Adrenal gland (tissue), 5 donors: Measurements from ENCODE around the gene PHKG2.

Source experiments
- POLR2A ChIP-seq, 2 donors: fragments of 450-650 bp; IDR thresholded peaks; one replicate each; pipeline ENCODE4 v1.6.1; 2017; ENCODE audit warnings: antibody characterized with exemption in 2 of 2, mild to moderate bottlenecking in 2 of 2, moderate library complexity in 1 of 2
- TF ChIP-seq, protein P1 (sequence below), 6 experiments: fragments of 450-650 bp in 4 of 6; fragments of 200-600 bp in 2 of 6; sonication (generic) in 1 of 6; IDR thresholded peaks; 1 replicate in 5 of 6; 2 replicates in 1 of 6; pipeline versions ENCODE4 v1.5.1 to v1.8.0; 2016 to 2021; ENCODE audit warnings: antibody characterized with exemption in 6 of 6, mild to moderate bottlenecking in 2 of 6, moderate library complexity in 1 of 6
- donor health status: DM: no; HTN: no; CAD: no.

DNA sequence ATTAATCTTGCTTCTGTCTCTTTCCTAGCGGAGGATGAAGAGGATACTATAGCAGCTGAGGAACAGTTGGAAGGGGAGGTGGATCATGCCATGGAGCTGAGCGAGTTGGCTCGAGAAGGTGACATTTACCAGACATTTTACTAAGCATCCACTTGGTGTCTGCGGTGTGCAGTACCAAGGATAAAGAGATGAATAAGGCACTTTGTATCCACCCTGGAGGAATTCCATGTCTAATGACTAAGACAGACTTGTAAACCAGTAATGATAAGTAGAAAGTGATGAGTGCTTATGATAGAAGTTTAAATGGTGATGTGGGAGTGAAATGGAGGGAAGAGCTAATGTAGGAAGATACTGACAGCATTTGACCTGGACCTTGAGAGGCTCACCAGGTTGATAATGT lies 37.3 kb upstream of the PHKG2 start:
- TF ChIP-seq, protein P1, sequence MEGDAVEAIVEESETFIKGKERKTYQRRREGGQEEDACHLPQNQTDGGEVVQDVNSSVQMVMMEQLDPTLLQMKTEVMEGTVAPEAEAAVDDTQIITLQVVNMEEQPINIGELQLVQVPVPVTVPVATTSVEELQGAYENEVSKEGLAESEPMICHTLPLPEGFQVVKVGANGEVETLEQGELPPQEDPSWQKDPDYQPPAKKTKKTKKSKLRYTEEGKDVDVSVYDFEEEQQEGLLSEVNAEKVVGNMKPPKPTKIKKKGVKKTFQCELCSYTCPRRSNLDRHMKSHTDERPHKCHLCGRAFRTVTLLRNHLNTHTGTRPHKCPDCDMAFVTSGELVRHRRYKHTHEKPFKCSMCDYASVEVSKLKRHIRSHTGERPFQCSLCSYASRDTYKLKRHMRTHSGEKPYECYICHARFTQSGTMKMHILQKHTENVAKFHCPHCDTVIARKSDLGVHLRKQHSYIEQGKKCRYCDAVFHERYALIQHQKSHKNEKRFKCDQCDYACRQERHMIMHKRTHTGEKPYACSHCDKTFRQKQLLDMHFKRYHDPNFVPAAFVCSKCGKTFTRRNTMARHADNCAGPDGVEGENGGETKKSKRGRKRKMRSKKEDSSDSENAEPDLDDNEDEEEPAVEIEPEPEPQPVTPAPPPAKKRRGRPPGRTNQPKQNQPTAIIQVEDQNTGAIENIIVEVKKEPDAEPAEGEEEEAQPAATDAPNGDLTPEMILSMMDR (IDR thresholded peaks at IDR 0.05), result no peak
- TF ChIP-seq POLR2A (IDR thresholded peaks at IDR 0.05), result no peak
